Liver (tissue), 9 donors: ENCODE data around the gene TJP2. TPM values are rescaled to one million over a fixed set of nuclear protein-coding genes. Genes with fewer than 3 reads are reported as not detected.

Experiments
- DNase-seq: peaks from one replicate; pipeline ENCODE4 v3.0.0-alpha.2; 2017; ENCODE audit warnings: low spot score
- H3K27ac ChIP-seq, 2 donors: one replicate each; pipeline ENCODE4 v1.7.0; 2013; ENCODE audit warnings: inconsistent platforms in 2 of 2, low read length in 2 of 2, control low read depth in 1 of 2, low read depth in 1 of 2, mild to moderate bottlenecking in 1 of 2
- H3K27me3 ChIP-seq, 4 donors: one replicate each; pipeline versions ENCODE4 v1.6.1 to v1.7.0; 2013; ENCODE audit warnings: low read length in 3 of 4, inconsistent platforms in 1 of 4, mild to moderate bottlenecking in 1 of 4, moderate library complexity in 1 of 4; ENCODE audit not compliant: control insufficient read depth in 4 of 4, insufficient read depth in 4 of 4
- H3K36me3 ChIP-seq, 4 donors: one replicate each; pipeline versions ENCODE4 v1.6.1 to v1.7.0; 2013; ENCODE audit warnings: low read length in 3 of 4, mild to moderate bottlenecking in 3 of 4, low read depth in 1 of 4, moderate library complexity in 1 of 4; ENCODE audit not compliant: control insufficient read depth in 4 of 4, insufficient read depth in 3 of 4
- H3K4me1 ChIP-seq, 4 donors: one replicate each; pipeline versions ENCODE4 v1.6.1 to v1.7.0; 2013; ENCODE audit warnings: low read length in 3 of 4, mild to moderate bottlenecking in 3 of 4, moderate library complexity in 1 of 4; ENCODE audit not compliant: control insufficient read depth in 4 of 4, insufficient read depth in 4 of 4
- H3K4me3 ChIP-seq, 3 donors: one replicate each; pipeline versions ENCODE4 v1.6.1 to v1.7.0; 2013; ENCODE audit warnings: low read length in 3 of 3, control low read depth in 1 of 3, low read depth in 1 of 3, mild to moderate bottlenecking in 1 of 3
- H3K9ac ChIP-seq, 2 donors: one replicate each; pipeline ENCODE4 v1.7.0; 2013; ENCODE audit warnings: low read length in 2 of 2, mild to moderate bottlenecking in 2 of 2, moderate library complexity in 2 of 2, control low read depth in 1 of 2, low read depth in 1 of 2
- H3K9me3 ChIP-seq, 4 donors: one replicate each; pipeline versions ENCODE4 v1.6.1 to v1.7.0; 2013; ENCODE audit warnings: low read length in 3 of 4; ENCODE audit not compliant: control insufficient read depth in 4 of 4
- EGR1 ChIP-seq, 2 donors: IDR thresholded peaks; 2 replicates each; pipeline ENCODE4 v1.6.1; 2016 to 2018; ENCODE audit warnings: antibody characterized with exemption in 2 of 2, low read depth in 2 of 2
- FOXA2 ChIP-seq: IDR thresholded peaks from 2 replicates; pipeline ENCODE4 v1.6.1; 2016; ENCODE audit warnings: antibody characterized with exemption
- GABPA ChIP-seq, 2 donors: IDR thresholded peaks in 1 of 2; conservative IDR thresholded peaks in 1 of 2; 2 replicates each; pipeline ENCODE4 v1.6.1; 2016; ENCODE audit warnings: antibody characterized with exemption in 2 of 2, mild to moderate bottlenecking in 1 of 2, moderate library complexity in 1 of 2
- HNF4A ChIP-seq, 2 donors: conservative IDR thresholded peaks; 2 replicates each; pipeline ENCODE4 v1.6.1; 2016; ENCODE audit warnings: antibody characterized with exemption in 2 of 2, mild to moderate bottlenecking in 2 of 2
- HNF4G ChIP-seq: IDR thresholded peaks from 2 replicates; pipeline ENCODE4 v1.6.1; 2016; ENCODE audit warnings: antibody characterized with exemption
- JUND ChIP-seq, 2 donors: IDR thresholded peaks; 2 replicates each; pipeline ENCODE4 v1.6.1; 2016; ENCODE audit warnings: antibody characterized with exemption in 2 of 2
- NR2F2 ChIP-seq: IDR thresholded peaks from 2 replicates; pipeline ENCODE4 v1.6.1; 2016; ENCODE audit warnings: antibody characterized with exemption
- RXRA ChIP-seq, 2 donors: IDR thresholded peaks; 2 replicates each; pipeline ENCODE4 v1.6.1; 2017 to 2018; ENCODE audit warnings: antibody characterized with exemption in 2 of 2, mild to moderate bottlenecking in 1 of 2
- SP1 ChIP-seq: IDR thresholded peaks from 2 replicates; pipeline ENCODE4 v1.6.1; 2018; ENCODE audit warnings: antibody characterized with exemption, mild to moderate bottlenecking
- TAF1 ChIP-seq: conservative IDR thresholded peaks from 2 replicates; pipeline ENCODE4 v1.6.1; 2016; ENCODE audit warnings: antibody characterized with exemption, mild to moderate bottlenecking
- YY1 ChIP-seq: IDR thresholded peaks from 2 replicates; pipeline ENCODE4 v1.6.1; 2016; ENCODE audit warnings: antibody characterized with exemption, mild to moderate bottlenecking
- WGBS: extraction: QIAGEN DNeasy Blood & Tissue Kit; methylation state at CpG from one replicate; pipeline ENCODE4 v1.1.7; 2013; 5-methylcytosine and 5-hydroxymethylcytosine counted together
- polyA plus RNA-seq, 2 donors: library from polyadenylated mRNA; stranded (reverse) in 1 of 2; unstranded in 1 of 2; fragments of 200-250 nt in 1 of 2; fragments of >200 nt in 1 of 2; fragmentation: Nextera tagmentation in 1 of 2; extraction: Ambion mirVana in 1 of 2; gene quantifications; one replicate each; pipeline versions ENCODE4 v1.2.1 to v1.2.3, GENCODE V29; 2013 to 2015
- total RNA-seq, 2 donors: library from RNA; depleted of rRNA; stranded (reverse); fragments of >200 nt; gene quantifications; one replicate each; pipeline ENCODE4 v1.2.3, GENCODE V29; 2014
- TF ChIP-seq, protein P1 (sequence below): fragments of 150-350 bp; IDR thresholded peaks from 2 replicates; pipeline ENCODE4 v1.5.1; 2017; ENCODE audit warnings: improper control_type of control experiment, low read depth, low read length; ENCODE audit not compliant: missing input control
- TF ChIP-seq, protein P2 (sequence below): IDR thresholded peaks from 2 replicates; pipeline ENCODE4 v1.6.1; 2016; ENCODE audit warnings: antibody characterized with exemption
- TF ChIP-seq, protein P3 (sequence below): IDR thresholded peaks from 2 replicates; pipeline ENCODE4 v1.6.1; 2016; ENCODE audit warnings: antibody characterized with exemption, mild to moderate bottlenecking
- TF ChIP-seq, protein P4 (sequence below): IDR thresholded peaks from 2 replicates; pipeline ENCODE4 v1.6.1; 2016; ENCODE audit warnings: antibody characterized with exemption
- TF ChIP-seq, protein P5 (sequence below): IDR thresholded peaks from 2 replicates; pipeline ENCODE4 v1.6.1; 2016; ENCODE audit warnings: antibody characterized with exemption
- donor health status: healthy.
- donor health status: healthy.
- donor health status: healthy.
- donor health status: healthy.
- donor health status: healthy.

The TJP2 gene
- total and polyA plus RNA-seq, 4 donors = 23.2 to 74.0 (median 32.6) TPM

DNA sequence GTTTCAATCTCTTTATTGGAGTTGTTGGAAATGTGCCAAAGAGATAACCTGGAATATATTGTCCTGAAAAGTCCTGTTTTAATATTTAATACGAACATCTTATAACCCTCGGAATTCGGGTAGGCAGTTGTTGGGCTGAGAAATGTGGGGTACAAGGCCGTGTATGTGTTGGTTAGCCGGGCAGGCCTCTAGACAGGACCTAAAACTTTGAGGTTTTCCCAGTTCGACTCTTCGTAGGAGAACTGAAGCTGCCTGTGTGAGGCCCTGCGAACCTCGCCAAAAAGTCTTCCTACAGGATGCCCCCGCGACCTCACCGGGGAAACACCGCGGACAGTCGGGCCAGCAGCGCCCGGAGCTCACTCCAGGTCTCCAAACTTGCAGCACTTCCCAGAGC lies 583 bp upstream of the TJP2 start:
- H3K4me1 ChIP-seq = peaks cover 13 to 47% (median 37%) of the 10 kb centered on the region in 4 donors
- TF ChIP-seq HNF4A (conservative IDR thresholded peaks at IDR 0.05) (no peak), EGR1 (IDR thresholded peaks at IDR 0.05; ENCODE audit: low read depth in 2 of 2) (no peak), RXRA (IDR thresholded peaks at IDR 0.05) (no peak), SP1 (peak; percentile 9), TAF1 (no peak), YY1 (peak; percentile 9), NR2F2 (no peak), HNF4G (no peak), JUND (IDR thresholded peaks at IDR 0.05) (no peak), GABPA (IDR thresholded peaks at IDR 0.05 in 1 of 2, conservative IDR thresholded peaks at IDR 0.05 in 1 of 2) (no peak), FOXA2 (no peak)
- TF ChIP-seq, protein P1, sequence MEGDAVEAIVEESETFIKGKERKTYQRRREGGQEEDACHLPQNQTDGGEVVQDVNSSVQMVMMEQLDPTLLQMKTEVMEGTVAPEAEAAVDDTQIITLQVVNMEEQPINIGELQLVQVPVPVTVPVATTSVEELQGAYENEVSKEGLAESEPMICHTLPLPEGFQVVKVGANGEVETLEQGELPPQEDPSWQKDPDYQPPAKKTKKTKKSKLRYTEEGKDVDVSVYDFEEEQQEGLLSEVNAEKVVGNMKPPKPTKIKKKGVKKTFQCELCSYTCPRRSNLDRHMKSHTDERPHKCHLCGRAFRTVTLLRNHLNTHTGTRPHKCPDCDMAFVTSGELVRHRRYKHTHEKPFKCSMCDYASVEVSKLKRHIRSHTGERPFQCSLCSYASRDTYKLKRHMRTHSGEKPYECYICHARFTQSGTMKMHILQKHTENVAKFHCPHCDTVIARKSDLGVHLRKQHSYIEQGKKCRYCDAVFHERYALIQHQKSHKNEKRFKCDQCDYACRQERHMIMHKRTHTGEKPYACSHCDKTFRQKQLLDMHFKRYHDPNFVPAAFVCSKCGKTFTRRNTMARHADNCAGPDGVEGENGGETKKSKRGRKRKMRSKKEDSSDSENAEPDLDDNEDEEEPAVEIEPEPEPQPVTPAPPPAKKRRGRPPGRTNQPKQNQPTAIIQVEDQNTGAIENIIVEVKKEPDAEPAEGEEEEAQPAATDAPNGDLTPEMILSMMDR = no peak
- TF ChIP-seq, protein P2, sequence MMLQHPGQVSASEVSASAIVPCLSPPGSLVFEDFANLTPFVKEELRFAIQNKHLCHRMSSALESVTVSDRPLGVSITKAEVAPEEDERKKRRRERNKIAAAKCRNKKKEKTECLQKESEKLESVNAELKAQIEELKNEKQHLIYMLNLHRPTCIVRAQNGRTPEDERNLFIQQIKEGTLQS = no peak
- TF ChIP-seq, protein P3, sequence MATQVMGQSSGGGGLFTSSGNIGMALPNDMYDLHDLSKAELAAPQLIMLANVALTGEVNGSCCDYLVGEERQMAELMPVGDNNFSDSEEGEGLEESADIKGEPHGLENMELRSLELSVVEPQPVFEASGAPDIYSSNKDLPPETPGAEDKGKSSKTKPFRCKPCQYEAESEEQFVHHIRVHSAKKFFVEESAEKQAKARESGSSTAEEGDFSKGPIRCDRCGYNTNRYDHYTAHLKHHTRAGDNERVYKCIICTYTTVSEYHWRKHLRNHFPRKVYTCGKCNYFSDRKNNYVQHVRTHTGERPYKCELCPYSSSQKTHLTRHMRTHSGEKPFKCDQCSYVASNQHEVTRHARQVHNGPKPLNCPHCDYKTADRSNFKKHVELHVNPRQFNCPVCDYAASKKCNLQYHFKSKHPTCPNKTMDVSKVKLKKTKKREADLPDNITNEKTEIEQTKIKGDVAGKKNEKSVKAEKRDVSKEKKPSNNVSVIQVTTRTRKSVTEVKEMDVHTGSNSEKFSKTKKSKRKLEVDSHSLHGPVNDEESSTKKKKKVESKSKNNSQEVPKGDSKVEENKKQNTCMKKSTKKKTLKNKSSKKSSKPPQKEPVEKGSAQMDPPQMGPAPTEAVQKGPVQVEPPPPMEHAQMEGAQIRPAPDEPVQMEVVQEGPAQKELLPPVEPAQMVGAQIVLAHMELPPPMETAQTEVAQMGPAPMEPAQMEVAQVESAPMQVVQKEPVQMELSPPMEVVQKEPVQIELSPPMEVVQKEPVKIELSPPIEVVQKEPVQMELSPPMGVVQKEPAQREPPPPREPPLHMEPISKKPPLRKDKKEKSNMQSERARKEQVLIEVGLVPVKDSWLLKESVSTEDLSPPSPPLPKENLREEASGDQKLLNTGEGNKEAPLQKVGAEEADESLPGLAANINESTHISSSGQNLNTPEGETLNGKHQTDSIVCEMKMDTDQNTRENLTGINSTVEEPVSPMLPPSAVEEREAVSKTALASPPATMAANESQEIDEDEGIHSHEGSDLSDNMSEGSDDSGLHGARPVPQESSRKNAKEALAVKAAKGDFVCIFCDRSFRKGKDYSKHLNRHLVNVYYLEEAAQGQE = no peak
- TF ChIP-seq, protein P4, sequence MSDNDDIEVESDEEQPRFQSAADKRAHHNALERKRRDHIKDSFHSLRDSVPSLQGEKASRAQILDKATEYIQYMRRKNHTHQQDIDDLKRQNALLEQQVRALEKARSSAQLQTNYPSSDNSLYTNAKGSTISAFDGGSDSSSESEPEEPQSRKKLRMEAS = no peak
- peak overlapping the region; percentile 27 to 94 (median 38) for H3K4me3 ChIP-seq
- no peaks in the 10 kb centered on the region for H3K36me3 ChIP-seq
- H3K27me3 ChIP-seq = no peaks in the 10 kb centered on the region
- peak overlapping the region in 1 of 2 donors; percentile 36 for H3K9ac ChIP-seq
- peak overlapping the region; percentile 83 to 90 for H3K27ac ChIP-seq
- 11% methylated on average over 17 of the region's 17 CpGs for WGBS
- no peak for DNase-seq
- no peaks in the 10 kb centered on the region for H3K9me3 ChIP-seq

DNA sequence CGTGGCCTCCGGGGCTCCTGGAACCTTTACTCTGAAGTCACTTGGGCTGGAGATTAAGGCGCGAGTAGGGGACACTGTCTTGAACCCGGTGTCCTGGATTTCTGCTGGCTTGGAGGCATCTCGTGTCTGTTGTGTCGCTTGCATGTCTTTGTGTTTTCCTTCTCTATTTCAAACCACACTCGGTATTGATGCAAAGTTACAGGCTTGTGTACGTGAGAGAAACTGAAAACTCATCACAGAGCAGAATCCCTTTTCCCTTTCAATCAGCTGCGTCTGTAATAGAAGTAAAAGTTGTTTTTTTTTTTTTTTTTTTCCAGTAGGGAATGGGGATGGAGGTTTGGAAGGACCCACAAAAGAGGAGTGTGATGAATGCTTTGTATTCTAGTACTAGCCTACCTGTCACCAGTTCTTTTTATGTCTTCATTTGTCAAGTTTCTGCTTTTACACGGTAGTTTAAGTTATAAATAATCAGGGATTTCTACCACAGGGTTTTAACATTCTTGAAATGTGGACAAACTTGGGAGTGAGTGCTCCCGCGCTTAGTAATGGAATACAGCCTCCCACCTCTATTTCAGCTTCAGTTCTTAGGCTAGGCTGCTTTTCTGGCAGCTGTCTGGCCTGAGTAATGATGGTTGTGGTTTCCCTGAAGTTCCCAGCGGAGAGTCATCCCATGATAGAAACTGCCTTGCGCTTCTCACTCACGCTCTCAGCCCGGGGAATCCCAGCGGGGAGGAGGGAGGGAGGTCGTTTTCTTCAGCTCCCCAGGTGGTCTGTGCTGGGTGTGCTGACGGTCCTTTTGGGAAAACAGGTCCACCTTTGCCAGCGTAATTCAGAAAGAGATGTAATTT lies 763 bp downstream of the TJP2 start:
- no peaks in the 10 kb centered on the region for H3K27me3 ChIP-seq
- H3K9me3 ChIP-seq = no peaks in the 10 kb centered on the region
- no peak for DNase-seq
- peak overlapping the region; percentile 74 to 94 (median 89) for H3K4me3 ChIP-seq
- H3K36me3 ChIP-seq = no peaks in the 10 kb centered on the region
- H3K27ac ChIP-seq = peak overlapping the region; percentile 83 to 90
- peak overlapping the region; percentile 50 to 82 for H3K9ac ChIP-seq
- WGBS = 7% methylated on average over 21 of the region's 21 CpGs
- peaks cover 11 to 46% (median 31%) of the 10 kb centered on the region in 4 donors for H3K4me1 ChIP-seq
- TF ChIP-seq TAF1 (peak; percentile 16), HNF4G (no peak), SP1 (no peak), YY1 (peak; percentile 49)
- TF ChIP-seq, protein P5, sequence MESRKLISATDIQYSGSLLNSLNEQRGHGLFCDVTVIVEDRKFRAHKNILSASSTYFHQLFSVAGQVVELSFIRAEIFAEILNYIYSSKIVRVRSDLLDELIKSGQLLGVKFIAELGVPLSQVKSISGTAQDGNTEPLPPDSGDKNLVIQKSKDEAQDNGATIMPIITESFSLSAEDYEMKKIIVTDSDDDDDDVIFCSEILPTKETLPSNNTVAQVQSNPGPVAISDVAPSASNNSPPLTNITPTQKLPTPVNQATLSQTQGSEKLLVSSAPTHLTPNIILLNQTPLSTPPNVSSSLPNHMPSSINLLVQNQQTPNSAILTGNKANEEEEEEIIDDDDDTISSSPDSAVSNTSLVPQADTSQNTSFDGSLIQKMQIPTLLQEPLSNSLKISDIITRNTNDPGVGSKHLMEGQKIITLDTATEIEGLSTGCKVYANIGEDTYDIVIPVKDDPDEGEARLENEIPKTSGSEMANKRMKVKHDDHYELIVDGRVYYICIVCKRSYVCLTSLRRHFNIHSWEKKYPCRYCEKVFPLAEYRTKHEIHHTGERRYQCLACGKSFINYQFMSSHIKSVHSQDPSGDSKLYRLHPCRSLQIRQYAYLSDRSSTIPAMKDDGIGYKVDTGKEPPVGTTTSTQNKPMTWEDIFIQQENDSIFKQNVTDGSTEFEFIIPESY = no peak
- TF ChIP-seq, protein P2 = no peak
- TF ChIP-seq, protein P3 = peak; percentile 11
